Amniotic stem cell (primary cell): ENCODE results near the gene ELMO2.

Source experiments
- DNase-seq: peaks from one replicate; lab custom pipeline; 2025; lab: John Stamatoyannopoulos, UW

Gene ELMO2

GRCh38 chr20:46406200-46406985 is at the start of gene ELMO2:
Gene ELMO2, minus strand, starts transcription at chr20:46406615. Its CDS starts 12,133 bp downstream, at chr20:46394482.
- DNase-seq = peak; percentile 96

- no peak for DNase-seq
Measured at GRCh38 chr20:46455729-46456128, 49.3 kb upstream of the ELMO2 start.

GRCh38 chr20:46446851-46447250 is 40.4 kb upstream of the ELMO2 start:
- DNase-seq = no peak

GRCh38 chr20:46439837-46440236 is 33.4 kb upstream of the ELMO2 start:
- DNase-seq = no peak

GRCh38 chr20:46438156-46438750 is 31.8 kb upstream of the ELMO2 start:
- no peak for DNase-seq

- DNase-seq = no peak
Measured at GRCh38 chr20:46435146-46435545, 28.7 kb upstream of the ELMO2 start.

- DNase-seq = no peak
Measured at GRCh38 chr20:46434597-46434996, 28.2 kb upstream of the ELMO2 start.

- no peak for DNase-seq
Measured at GRCh38 chr20:46433051-46433450, 26.6 kb upstream of the ELMO2 start.

- no peak for DNase-seq
Measured at GRCh38 chr20:46430921-46431712, 24.7 kb upstream of the ELMO2 start.

GRCh38 chr20:46427384-46427783 is 21.0 kb upstream of the ELMO2 start:
- no peak for DNase-seq

- DNase-seq = no peak
Measured at GRCh38 chr20:46423882-46424482, 17.6 kb upstream of the ELMO2 start.

GRCh38 chr20:46423342-46423741 is 16.9 kb upstream of the ELMO2 start:
- no peak for DNase-seq

- no peak for DNase-seq
Measured at GRCh38 chr20:46420878-46421277, 14.5 kb upstream of the ELMO2 start.

GRCh38 chr20:46419882-46420281 is 13.5 kb upstream of the ELMO2 start:
- no peak for DNase-seq

- no peak for DNase-seq
Measured at GRCh38 chr20:46416839-46417238, 10.4 kb upstream of the ELMO2 start.

GRCh38 chr20:46416421-46416820 is 10.0 kb upstream of the ELMO2 start:
- DNase-seq = no peak

GRCh38 chr20:46415773-46416172 is 9.4 kb upstream of the ELMO2 start:
- DNase-seq = no peak

- DNase-seq = no peak
Measured at GRCh38 chr20:46414608-46415007, 8.2 kb upstream of the ELMO2 start.

GRCh38 chr20:46411637-46412036 is 5.2 kb upstream of the ELMO2 start:
- DNase-seq = no peak

GRCh38 chr20:46408281-46408731 is 1.9 kb upstream of the ELMO2 start:
- no peak for DNase-seq

- no peak for DNase-seq
Measured at GRCh38 chr20:46407671-46407996, 1.2 kb upstream of the ELMO2 start.

- DNase-seq = no peak
Measured at GRCh38 chr20:46406986-46407670, 713 bp upstream of the ELMO2 start.
